Measurements from ENCODE around the gene OR2C3. TPM values are rescaled to one million over a fixed set of nuclear protein-coding genes. Genes with fewer than 3 reads are reported as not detected.
"Not testable (repeated sequence)": the region's sequence is repeated elsewhere in the genome, so short reads cannot be mapped to it uniquely, and the experiment has no call there.

OR2C3 gene
- polyA plus RNA-seq (ENCODE audit: insufficient read length in 3 of 3): under 1 TPM; 0.23 to 0.99 (median 0.90) TPM
- long read RNA-seq, donor 1: 0 reads
- long read RNA-seq, donor 2: 0 reads
- long read RNA-seq, donor 3: 0 reads
- long read RNA-seq, donor 4: 0 reads
- long read RNA-seq, donor 5: 0 reads
- long read RNA-seq, donor 6: 0 reads
- long read RNA-seq, donor 7: 0 reads
- long read RNA-seq, donor 8: 0 reads
- long read RNA-seq, donor 9: 0 reads
- long read RNA-seq, donor 10: 0 reads
- long read RNA-seq, donor 11: 0 reads
- long read RNA-seq, donor 12: 0 reads
- long read RNA-seq, donor 13: 0 reads
- long read RNA-seq, donor 14: 0 reads
- long read RNA-seq, donor 15: 0 reads
- long read RNA-seq, donor 16: 0 reads

DNA sequence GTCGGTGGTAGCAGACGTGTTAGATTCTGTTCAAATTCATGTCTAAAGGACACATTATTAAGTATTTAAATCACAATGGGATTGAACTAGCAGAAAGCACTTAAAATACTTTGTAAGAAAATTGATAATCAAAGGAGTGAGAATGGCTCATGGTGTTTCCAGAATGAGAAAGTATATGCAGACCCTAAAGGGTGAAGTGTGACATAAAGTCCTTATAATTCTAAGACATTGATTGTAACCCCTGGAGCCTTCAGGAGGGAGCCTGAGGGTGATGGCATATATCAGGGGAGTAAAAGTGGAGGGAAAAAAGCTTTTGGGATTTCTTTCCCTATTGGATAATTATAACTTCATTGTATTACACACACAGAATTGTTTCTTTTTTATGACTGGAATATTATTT, at the start of gene OR2C3:
Gene OR2C3, minus strand, starts transcription at position 101 of the 400 bp plus-strand sequence. CDS start 3,929 bp downstream, outside the sequence.
- no peak for DNase-seq

DNA sequence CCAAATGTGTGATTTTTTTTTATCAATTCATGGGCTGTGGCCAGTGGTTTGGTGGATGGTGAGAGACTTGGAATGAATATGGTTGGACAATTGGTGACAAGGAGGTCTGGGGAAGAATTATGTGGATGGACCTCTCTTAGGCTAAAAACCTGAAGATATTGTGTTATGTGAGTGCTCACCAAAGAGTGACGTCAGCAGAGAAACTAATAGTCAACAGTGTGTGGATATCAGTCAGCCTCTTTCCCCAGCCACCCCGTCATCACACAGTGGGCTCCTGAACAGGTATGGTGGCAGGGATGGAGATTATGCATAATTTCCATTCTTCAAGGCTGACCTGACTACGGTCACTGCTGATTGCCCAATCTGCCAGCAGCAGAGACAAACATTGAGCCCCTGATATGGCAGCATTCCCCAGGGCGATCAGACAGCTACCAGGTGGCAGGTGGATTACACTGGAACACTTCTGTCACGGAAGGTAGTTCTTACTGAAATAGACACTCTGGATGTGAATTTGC, 42.8 kb upstream of the OR2C3 start:
- no peak for DNase-seq

DNA sequence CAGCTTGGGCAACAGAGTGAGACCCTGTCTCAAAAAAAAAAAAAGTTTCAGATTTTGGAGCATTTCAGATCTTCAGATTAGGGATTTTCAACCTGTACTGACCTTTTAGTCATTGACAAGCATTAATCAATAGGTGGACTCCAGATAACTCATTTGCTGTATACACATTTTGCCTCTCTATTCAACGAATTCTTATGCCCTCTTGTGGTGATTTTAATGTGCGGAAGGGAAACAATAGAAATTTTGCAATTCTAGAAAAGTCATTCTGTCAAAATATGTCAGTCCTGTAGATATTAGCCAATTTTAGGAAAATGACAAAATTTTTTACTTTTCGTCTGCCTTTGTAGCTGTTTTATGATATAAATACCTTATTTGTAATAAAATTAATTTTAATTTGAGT, 40.3 kb upstream of the OR2C3 start:
- DNase-seq: no peak

DNA sequence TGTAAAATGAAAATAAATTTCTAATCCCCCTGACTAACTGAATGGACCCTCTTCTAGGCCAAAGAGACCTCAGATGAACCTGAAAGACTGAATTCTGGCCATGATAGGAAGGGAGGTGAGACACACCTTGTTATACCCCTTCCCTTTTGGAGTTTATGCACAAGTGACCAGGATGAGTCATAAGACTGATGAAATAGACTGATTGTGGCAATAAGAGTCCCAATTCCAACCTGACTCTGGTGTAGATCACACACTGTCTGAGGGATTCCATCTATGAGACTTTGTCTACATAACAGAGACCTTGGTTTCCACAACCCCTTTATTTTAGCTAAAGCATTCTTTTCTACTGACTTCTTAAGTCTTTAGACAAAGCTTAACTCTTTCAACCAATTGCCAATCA, 38.4 kb upstream of the OR2C3 start:
- no peak for DNase-seq

DNA sequence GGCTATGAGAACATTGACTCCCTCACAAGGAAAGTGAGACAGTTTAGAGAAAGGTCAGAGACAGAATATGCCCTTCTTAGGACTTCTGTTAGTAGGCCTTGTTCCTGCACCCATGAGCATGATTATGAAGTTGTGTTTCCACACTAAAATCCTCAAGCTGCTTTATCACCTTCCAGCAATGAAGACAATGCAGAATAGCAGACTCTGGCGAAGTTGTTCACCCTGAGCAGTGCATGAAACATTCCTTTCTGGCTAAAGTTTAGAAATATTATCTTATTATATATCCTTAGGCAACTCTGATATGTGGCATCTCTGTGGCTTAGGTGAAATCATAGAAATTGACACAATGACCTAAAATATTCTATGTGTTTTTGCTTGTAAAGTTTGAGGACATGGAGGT, 38.0 kb upstream of the OR2C3 start:
- DNase-seq: no peak

DNA sequence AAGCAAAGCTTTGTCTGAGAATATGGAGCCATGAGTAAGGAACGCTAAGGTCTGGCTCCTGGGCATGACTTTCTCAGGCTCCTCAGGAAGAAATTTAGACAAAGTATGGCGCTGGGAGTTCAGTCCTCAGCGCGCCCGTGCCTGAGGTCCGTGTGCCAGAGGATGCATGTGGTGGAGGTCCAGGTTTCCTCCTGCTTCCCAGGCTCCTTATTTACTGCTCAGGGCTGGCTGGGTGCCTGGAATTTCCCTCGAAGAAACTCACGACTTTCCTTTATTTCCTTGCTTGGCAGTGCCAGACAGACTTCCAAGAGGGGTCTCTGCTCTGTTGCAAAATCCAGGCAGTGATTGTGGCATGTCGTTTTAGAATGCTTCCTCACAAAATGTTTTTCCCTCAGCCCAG, 26.0 kb upstream of the OR2C3 start:
- no peak for DNase-seq

DNA sequence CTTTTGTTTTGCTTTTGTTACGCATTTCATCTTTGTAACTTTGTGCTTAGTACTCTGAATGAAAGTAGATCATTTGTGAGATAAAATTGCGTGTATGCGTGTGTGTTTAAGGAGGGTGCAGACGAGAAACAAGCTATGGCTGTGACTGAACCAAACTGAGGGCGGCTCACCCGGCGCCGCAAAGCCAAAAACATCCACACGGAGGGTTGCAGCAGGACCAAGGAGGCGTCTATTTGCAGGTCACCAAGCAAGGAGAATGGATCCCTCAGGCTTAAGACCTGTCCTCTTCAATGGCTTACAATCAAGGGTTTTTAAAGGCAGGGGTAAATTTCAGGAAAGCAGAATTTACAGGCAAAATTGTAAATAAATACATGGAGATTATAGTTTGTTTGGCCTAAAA, 25.5 kb upstream of the OR2C3 start:
- DNase-seq: no peak

DNA sequence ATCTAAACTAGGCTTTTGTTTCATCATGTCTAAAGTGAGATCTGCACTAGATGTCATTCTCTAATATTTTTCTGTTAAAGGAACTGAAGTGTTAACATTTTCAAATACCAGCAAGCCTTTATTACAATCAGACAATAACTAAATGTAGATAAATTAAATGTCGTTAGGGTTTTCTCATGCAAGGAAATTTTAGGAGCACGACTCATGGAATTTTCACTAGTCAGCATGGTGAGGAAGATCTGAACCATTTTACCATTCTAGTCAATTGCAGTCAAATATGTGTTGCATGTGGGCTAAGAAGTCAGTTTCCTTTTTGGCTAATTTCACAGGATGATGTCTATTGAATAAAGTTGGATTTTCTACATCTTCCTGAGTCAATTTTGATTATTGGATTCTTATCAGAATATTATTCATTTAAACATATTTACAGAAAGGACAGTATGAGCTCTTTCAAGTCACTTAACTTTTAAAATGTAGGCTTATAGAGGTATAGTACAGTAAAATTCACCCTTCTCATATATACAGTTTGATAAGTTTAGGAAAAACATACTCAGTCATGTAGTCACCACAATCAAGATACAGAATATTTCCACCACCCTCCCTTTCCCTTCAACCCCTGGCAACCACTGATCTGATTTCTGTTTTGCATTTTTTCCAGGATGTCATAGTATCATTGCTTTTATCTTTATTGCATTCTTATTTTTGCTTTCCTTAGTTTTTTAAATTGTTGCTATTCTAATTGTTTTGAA, 21.9 kb upstream of the OR2C3 start:
- no peak for DNase-seq

DNA sequence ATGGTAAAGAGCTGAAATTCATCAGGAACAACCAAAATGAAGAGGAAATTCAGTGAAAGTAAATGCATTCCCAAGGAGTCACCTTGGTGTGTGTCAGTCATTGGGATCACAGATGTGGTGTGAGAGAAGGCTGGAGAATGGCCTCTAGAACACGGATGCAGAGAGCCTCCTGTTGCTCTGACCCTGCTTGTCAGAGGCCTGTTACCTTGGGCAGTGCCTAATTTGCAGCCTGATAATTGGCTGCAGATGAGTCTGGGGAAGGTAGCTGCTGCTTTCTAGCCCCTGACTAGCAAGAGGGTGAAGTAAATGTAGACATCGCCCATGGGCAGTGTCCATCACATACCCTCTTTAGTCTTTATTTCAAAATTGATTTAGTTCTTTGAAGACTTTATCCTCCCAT, 16.0 kb upstream of the OR2C3 start:
- DNase-seq: no peak

DNA sequence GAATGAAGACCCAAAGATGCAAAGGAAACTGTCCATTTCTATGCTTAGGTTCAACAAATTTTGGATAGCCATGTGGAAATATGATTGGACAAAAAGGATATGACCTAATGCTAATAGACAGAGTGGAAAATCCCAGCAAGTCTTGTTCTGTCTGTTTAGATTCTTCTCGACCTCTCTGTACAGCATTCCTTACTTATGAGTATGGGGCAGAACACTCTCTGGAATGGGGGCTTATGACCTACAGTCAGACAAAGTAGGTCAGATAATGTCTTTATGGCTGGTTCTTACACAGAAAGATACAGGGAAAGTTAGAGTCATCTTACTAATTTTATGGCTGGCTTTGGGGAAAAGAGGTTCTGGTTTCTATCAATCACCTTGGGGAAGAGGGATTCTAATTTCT, 15.5 kb upstream of the OR2C3 start:
- no peak for DNase-seq

DNA sequence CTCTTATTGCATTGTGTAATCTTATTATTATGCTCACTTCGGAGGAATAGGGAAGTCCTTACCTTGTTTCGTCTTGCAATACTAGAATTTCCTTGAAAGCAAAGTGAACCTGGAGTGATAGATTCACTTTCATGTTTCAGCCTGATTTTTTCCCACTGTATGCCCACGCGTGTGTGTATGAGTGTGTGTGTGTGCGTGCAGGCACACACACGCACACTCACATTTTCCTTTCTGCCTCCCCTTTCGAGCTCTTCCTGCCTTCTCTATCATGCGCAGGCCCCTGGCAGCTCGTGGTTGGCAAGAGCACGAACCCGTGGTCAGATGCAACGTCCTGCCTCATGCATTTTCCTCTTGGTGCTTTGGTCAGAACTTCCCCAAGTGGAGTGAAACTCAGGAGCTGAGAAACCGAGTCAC, 12.5 kb upstream of the OR2C3 start, which contains the start of gene GCSAML:
Gene GCSAML, plus strand, starts transcription at position 366 of the 414 bp plus-strand sequence. CDS start 58 bp downstream, outside the sequence.
- no peak for DNase-seq

DNA sequence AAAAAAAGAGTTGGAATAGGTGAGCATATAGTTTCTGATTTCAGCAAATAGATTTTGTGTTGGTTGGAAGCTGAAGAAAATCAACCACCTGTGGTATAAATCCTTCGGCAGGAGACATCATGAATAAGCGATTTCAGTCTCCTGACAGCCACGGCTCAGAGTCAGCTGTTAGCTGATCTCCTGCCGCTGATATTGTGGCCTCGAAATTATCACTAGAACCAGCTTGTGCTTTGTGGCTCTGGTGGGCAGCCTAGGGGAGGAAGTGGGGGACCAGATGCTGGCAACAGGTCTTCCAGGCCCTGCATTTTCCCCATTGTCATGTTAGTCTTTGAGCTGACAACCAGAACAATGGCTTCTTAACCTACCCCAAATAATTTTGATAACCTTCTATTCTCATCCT, 11.9 kb upstream of the OR2C3 start:
- no peak for DNase-seq

DNA sequence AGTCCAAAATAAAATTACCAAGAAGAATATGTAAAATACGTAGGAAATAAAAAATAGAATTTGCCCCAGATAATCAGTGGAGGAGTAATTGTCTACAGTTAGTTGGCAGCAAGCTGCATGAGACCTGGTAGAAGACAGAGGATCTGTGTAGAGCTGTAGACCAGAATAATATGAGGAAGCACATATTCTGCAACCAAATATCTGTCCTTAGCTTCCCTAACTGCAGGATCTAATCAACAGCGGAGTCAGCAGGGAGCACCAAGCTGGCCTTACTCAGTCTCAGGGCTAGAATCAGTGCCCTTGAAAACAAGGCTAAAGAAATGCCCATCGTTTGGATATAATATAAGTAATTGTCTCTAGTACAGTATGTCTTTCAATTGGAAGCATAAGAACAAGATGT, 6.6 kb upstream of the OR2C3 start:
- no peak for DNase-seq

DNA sequence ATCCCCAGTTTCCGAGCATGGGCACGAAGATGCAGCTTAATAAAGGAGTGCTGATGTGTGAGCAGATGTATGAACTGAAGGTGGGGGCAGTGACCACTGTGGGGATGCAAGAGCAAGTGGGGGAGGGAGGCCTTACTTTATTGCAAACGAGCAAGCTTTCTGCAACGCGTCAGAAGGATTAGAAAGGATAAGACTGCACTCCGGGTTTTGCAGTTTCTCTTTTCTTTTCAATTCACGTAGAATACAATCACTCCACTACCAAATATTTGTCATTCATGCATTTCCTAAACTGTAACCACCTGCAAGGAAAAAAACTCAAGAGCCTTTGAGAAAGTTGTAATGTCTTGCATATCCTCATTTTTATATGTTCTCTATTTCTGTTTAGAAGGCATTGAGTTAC, 4.3 kb upstream of the OR2C3 start:
- no peak for DNase-seq

DNA sequence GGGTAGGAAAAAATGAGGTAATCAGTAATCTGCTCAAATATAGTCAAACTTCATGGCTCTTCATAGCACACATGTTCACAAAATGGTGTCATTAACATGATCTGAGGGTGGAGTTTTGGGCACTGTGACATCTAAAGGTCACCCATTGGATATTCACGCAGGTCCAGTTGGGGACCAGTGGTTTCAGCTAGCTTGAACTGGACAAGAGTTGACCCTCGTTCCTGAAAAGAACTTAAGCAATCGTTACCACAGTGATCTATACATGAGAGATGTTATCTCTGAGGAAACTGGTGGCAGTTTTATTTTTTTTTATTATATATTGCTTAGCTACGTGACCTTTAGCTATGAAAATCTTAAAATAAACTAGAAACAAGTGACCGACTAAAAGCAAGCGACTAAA, 3.0 kb upstream of the OR2C3 start:
- no peak for DNase-seq

DNA sequence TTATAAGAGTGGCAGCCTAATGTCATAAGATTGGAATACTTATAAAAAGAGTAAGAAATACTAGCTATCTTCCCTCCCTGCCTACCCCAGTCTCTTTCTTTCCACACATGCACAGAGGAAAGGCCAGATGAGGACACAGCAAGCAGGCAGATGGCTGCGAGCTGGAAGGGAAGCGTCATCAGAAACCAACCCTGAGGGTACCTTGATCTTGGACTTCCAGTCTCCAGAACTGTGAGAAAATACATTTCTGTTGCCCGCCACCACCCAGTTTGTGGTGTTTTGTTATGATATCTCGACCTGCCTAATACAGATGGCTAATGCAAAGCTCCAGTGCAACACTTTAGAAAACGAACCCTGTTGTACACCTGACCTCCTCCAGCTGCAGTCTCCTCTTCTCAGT, 2.3 kb upstream of the OR2C3 start:
- DNase-seq: no peak

DNA sequence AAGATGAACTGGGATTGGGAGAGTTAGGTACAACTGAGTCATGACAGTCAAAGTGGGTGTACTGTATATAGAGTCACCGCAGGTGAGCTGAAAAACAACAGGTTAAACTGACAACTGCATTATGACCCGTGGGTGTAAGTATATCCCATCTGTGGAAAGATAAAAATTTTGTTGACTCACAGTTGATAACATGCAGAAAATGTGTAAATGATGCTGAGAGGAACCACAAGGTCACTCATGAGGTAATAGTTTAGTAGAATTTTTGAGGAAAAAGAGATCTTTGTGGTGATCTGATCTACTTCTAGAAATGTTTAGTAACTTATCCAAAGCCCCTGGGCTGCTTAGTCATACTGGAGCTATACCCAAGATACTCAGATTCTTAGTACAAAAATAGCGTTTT, 838 bp downstream of the OR2C3 start:
- DNase-seq: no peak

DNA sequence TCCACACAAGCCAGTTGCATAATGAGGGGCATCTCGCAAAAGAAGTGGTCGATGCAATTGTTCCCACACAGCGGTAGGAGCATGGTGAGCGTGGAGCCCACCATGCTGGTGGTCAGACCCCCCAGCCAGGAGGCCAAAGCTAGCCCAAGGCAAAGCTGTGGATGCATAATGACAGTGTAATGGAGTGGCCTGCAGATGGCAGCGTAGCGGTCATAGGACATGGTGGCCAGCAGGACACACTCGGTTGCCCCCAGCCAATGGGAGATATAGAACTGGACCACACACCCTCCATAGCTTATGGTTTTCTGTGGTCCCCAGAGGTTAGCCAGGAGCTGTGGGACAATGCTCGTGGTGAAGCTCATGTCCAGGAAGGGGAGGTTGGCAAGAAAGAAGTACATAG, 4.3 kb downstream of the OR2C3 start:
- no peak for DNase-seq

DNA sequence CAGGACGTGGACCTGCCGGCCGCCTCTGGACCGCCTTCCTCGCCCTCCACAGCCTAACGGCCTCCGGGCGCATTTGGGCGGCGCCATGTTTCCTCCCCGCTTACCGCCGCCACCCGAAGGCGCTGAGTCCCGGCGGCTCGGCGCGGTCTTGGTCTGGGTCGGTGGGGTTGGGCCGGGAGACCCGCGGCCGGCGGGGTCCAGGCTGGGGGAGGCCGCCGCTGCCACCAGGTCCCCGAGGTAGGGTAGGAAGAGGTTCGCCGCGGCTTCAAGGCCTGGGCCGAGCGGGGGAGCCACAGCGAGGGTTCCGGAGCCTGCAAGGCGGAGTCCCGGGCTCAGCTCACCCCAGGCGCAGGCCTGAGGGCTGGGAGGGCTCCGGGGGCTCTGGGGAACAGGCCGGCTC, 5.5 kb downstream of the OR2C3 start:
- no peak for DNase-seq

DNA sequence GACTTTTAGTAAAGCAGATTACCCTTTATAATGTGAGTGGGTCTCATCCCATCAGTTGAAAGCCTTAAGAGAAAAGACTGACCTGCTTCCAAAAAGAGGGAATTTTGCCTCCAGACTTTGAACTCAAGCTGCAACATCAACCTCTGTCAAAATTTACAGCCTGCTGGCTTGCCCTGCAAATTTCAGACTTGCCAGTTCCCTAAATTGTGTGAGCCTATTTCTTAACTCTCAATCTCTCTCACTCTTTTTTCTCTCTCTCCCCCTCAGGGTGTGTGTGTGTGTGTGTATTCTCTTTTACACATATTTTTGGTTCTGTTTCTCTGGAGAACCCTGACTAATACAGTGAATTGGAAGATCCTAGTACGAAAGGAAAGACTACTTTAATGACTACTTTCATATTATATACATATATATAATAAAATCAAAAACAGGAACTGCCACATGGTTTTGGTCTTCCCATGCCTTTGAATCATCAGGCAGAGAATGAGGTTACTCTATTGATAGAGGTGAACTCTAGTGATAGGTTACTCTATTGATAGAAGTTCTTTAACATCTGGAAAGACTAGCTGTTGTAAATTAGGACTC, 6.4 kb downstream of the OR2C3 start:
- no peak for DNase-seq

DNA sequence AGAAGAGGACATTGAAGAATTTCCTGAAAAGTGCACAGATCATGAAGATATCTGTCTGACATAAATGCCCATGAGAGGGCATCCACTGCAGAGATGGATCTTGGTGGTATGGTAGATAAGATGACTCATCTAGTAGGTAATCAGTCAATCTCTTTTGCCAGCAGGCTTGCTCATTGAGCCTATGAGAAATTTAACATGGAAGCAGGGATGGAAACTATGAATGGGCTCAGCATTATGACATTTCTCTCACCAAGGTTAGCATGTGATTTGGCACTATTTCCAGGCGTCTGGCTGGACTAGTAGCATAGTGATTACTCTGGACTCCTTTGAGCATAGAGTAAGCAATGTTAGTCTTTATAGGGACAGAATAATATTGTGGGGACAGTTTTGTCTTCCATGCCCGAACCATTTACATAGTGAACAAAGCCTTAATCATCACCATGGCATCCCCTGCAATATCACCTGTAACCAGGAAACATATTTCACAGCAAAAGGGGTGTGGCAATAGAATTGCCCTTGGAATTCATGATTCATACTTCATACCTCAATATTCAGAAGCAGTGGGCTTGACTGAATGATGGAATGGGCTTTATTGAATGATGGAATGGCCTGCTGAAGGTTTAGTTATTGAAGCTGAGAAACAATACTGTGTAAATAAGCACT, 7.3 kb downstream of the OR2C3 start:
- no peak for DNase-seq

DNA sequence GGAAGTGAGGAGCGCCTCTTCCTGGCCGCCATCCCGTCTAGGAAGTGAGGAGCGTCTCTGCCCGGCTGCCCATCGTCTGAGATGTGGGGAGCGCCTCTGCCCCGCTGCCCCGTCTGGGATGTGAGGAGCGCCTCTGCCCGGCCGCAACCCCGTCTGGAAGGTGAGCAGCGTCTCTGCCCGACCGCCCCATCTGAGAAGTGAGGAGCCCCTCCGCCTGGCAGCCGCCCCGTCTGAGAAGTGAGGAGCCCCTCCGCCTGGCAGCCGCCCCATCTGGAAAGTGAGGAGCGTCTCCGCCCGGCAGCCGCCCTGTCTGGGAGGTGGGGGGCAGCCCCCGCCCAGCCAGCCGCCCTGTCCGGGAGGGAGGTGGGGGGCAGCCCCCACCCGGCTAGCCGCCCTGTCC, 14.4 kb downstream of the OR2C3 start:
- DNase-seq: not testable (repeated sequence)

DNA sequence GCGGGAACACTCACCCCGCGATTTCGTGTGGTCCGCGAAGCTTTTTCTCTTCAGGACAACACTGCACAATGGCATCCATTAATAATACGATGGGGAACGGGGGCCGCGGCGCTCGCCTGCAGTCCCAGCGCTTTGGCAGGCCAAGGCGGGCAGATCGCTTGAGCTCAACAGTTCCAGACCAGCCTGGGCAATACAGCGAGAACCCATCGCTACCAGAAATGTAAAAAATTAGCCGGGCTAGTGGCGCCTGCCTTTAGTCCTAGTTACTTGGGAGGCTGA, 17.7 kb downstream of the OR2C3 start:
- DNase-seq: no peak
